Liver (tissue), 9 donors: Measurements from ENCODE around the gene HELLS. TPM values are rescaled to one million over a fixed set of nuclear protein-coding genes. Genes with fewer than 3 reads are reported as not detected.
A peak's percentile ranks its signal among the peaks of the same experiment; 100 is the strongest.
"Not testable (repeated sequence)": the region's sequence is repeated elsewhere in the genome, so short reads cannot be mapped to it uniquely, and the experiment has no call there.

Experiments
- DNase-seq: peaks from one replicate; pipeline ENCODE4 v3.0.0-alpha.2; 2017; ENCODE audit warnings: low spot score
- H3K27ac ChIP-seq, 2 donors: one replicate each; pipeline ENCODE4 v1.7.0; 2013; ENCODE audit warnings: inconsistent platforms in 2 of 2, low read length in 2 of 2, control low read depth in 1 of 2, low read depth in 1 of 2, mild to moderate bottlenecking in 1 of 2
- H3K27me3 ChIP-seq, 4 donors: one replicate each; pipeline versions ENCODE4 v1.6.1 to v1.7.0; 2013; ENCODE audit warnings: low read length in 3 of 4, inconsistent platforms in 1 of 4, mild to moderate bottlenecking in 1 of 4, moderate library complexity in 1 of 4; ENCODE audit not compliant: control insufficient read depth in 4 of 4, insufficient read depth in 4 of 4
- H3K36me3 ChIP-seq, 4 donors: one replicate each; pipeline versions ENCODE4 v1.6.1 to v1.7.0; 2013; ENCODE audit warnings: low read length in 3 of 4, mild to moderate bottlenecking in 3 of 4, low read depth in 1 of 4, moderate library complexity in 1 of 4; ENCODE audit not compliant: control insufficient read depth in 4 of 4, insufficient read depth in 3 of 4
- H3K4me1 ChIP-seq, 4 donors: one replicate each; pipeline versions ENCODE4 v1.6.1 to v1.7.0; 2013; ENCODE audit warnings: low read length in 3 of 4, mild to moderate bottlenecking in 3 of 4, moderate library complexity in 1 of 4; ENCODE audit not compliant: control insufficient read depth in 4 of 4, insufficient read depth in 4 of 4
- H3K4me3 ChIP-seq, 3 donors: one replicate each; pipeline versions ENCODE4 v1.6.1 to v1.7.0; 2013; ENCODE audit warnings: low read length in 3 of 3, control low read depth in 1 of 3, low read depth in 1 of 3, mild to moderate bottlenecking in 1 of 3
- H3K9ac ChIP-seq, 2 donors: one replicate each; pipeline ENCODE4 v1.7.0; 2013; ENCODE audit warnings: low read length in 2 of 2, mild to moderate bottlenecking in 2 of 2, moderate library complexity in 2 of 2, control low read depth in 1 of 2, low read depth in 1 of 2
- H3K9me3 ChIP-seq, 4 donors: one replicate each; pipeline versions ENCODE4 v1.6.1 to v1.7.0; 2013; ENCODE audit warnings: low read length in 3 of 4; ENCODE audit not compliant: control insufficient read depth in 4 of 4
- EGR1 ChIP-seq, 2 donors: IDR thresholded peaks; 2 replicates each; pipeline ENCODE4 v1.6.1; 2016 to 2018; ENCODE audit warnings: antibody characterized with exemption in 2 of 2, low read depth in 2 of 2
- FOXA1 ChIP-seq: IDR thresholded peaks from 2 replicates; pipeline ENCODE4 v1.6.1; 2016; ENCODE audit warnings: antibody characterized with exemption
- FOXA2 ChIP-seq: IDR thresholded peaks from 2 replicates; pipeline ENCODE4 v1.6.1; 2016; ENCODE audit warnings: antibody characterized with exemption
- HNF4A ChIP-seq, 2 donors: conservative IDR thresholded peaks; 2 replicates each; pipeline ENCODE4 v1.6.1; 2016; ENCODE audit warnings: antibody characterized with exemption in 2 of 2, mild to moderate bottlenecking in 2 of 2
- HNF4G ChIP-seq: IDR thresholded peaks from 2 replicates; pipeline ENCODE4 v1.6.1; 2016; ENCODE audit warnings: antibody characterized with exemption
- JUND ChIP-seq, 2 donors: IDR thresholded peaks; 2 replicates each; pipeline ENCODE4 v1.6.1; 2016; ENCODE audit warnings: antibody characterized with exemption in 2 of 2
- NR2F2 ChIP-seq: IDR thresholded peaks from 2 replicates; pipeline ENCODE4 v1.6.1; 2016; ENCODE audit warnings: antibody characterized with exemption
- RAD21 ChIP-seq, 2 donors: IDR thresholded peaks; 2 replicates each; pipeline ENCODE4 v1.6.1; 2016; ENCODE audit warnings: antibody characterized with exemption in 2 of 2, mild to moderate bottlenecking in 2 of 2
- RXRA ChIP-seq, 2 donors: IDR thresholded peaks; 2 replicates each; pipeline ENCODE4 v1.6.1; 2017 to 2018; ENCODE audit warnings: antibody characterized with exemption in 2 of 2, mild to moderate bottlenecking in 1 of 2
- SP1 ChIP-seq: IDR thresholded peaks from 2 replicates; pipeline ENCODE4 v1.6.1; 2018; ENCODE audit warnings: antibody characterized with exemption, mild to moderate bottlenecking
- TAF1 ChIP-seq: conservative IDR thresholded peaks from 2 replicates; pipeline ENCODE4 v1.6.1; 2016; ENCODE audit warnings: antibody characterized with exemption, mild to moderate bottlenecking
- YY1 ChIP-seq: IDR thresholded peaks from 2 replicates; pipeline ENCODE4 v1.6.1; 2016; ENCODE audit warnings: antibody characterized with exemption, mild to moderate bottlenecking
- WGBS: extraction: QIAGEN DNeasy Blood & Tissue Kit; methylation state at CpG from one replicate; pipeline ENCODE4 v1.1.7; 2013; 5-methylcytosine and 5-hydroxymethylcytosine counted together
- polyA plus RNA-seq, 2 donors: library from polyadenylated mRNA; stranded (reverse) in 1 of 2; unstranded in 1 of 2; fragments of 200-250 nt in 1 of 2; fragments of >200 nt in 1 of 2; fragmentation: Nextera tagmentation in 1 of 2; extraction: Ambion mirVana in 1 of 2; gene quantifications; one replicate each; pipeline versions ENCODE4 v1.2.1 to v1.2.3, GENCODE V29; 2013 to 2015
- total RNA-seq, 2 donors: library from RNA; depleted of rRNA; stranded (reverse); fragments of >200 nt; gene quantifications; one replicate each; pipeline ENCODE4 v1.2.3, GENCODE V29; 2014
- TF ChIP-seq, protein P1 (sequence below): fragments of 150-350 bp; IDR thresholded peaks from 2 replicates; pipeline ENCODE4 v1.5.1; 2017; ENCODE audit warnings: improper control_type of control experiment, low read depth, low read length; ENCODE audit not compliant: missing input control
- TF ChIP-seq, protein P2 (sequence below): IDR thresholded peaks from 2 replicates; pipeline ENCODE4 v1.6.1; 2016; ENCODE audit warnings: antibody characterized with exemption, mild to moderate bottlenecking
- TF ChIP-seq, protein P3 (sequence below): IDR thresholded peaks from 2 replicates; pipeline ENCODE4 v1.6.1; 2016; ENCODE audit warnings: antibody characterized with exemption
- TF ChIP-seq, protein P4 (sequence below): IDR thresholded peaks from 2 replicates; pipeline ENCODE4 v1.6.1; 2016; ENCODE audit warnings: antibody characterized with exemption
- donor health status: healthy.
- donor health status: healthy.
- donor health status: healthy.
- donor health status: healthy.
- donor health status: healthy.

The HELLS gene
- total and polyA plus RNA-seq, 4 donors = 1.2 to 56.4 (median 1.8) TPM

- TF ChIP-seq, protein P1, sequence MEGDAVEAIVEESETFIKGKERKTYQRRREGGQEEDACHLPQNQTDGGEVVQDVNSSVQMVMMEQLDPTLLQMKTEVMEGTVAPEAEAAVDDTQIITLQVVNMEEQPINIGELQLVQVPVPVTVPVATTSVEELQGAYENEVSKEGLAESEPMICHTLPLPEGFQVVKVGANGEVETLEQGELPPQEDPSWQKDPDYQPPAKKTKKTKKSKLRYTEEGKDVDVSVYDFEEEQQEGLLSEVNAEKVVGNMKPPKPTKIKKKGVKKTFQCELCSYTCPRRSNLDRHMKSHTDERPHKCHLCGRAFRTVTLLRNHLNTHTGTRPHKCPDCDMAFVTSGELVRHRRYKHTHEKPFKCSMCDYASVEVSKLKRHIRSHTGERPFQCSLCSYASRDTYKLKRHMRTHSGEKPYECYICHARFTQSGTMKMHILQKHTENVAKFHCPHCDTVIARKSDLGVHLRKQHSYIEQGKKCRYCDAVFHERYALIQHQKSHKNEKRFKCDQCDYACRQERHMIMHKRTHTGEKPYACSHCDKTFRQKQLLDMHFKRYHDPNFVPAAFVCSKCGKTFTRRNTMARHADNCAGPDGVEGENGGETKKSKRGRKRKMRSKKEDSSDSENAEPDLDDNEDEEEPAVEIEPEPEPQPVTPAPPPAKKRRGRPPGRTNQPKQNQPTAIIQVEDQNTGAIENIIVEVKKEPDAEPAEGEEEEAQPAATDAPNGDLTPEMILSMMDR = peak; percentile 67
- TF ChIP-seq RAD21 (IDR thresholded peaks at IDR 0.05) = peak; percentile 92
- TF ChIP-seq HNF4G = no peak
Observed at GRCh38 chr10:94630017-94630688, 84.6 kb downstream of the HELLS start (continued).

- Histone ChIP-seq H3K4me3 (no peak overlapping the region), H3K9ac (no peak overlapping the region), H3K36me3 (no peaks in the 10 kb centered on the region), H3K27me3 (no peaks in the 10 kb centered on the region), H3K9me3 (peaks cover 0 to 3% (median 0%) of the 10 kb centered on the region in 4 donors), H3K4me1 (peaks cover 0 to 3% (median 1%) of the 10 kb centered on the region in 4 donors), H3K27ac (no peak overlapping the region)
- no peak for DNase-seq
- WGBS = 78% methylated on average over 3 of the region's 3 CpGs
- no peak for TF ChIP-seq SP1
Observed at GRCh38 chr10:94631077-94631875, 85.7 kb downstream of the HELLS start.

DNA sequence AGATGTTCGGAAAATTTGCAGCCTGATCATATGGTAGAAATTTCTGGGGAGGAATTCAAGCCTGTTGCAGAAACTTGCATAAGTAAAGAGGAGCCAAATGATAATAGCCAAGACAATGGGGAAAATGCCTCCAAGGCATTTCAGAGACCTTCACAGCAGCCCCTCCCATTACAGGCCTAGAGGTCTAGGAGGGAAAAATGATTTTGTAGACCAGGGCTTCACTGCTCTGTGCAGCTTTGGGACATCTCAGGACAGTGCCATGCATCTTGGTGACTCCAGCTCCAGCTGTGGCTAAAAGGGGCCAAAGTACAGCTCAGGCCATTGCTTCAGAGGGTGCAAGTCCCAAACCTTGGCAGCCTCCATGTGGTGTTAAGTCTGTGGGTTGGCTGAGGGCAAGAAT lies 87.4 kb downstream of the HELLS start:
- Histone ChIP-seq H3K4me3 (no peak overlapping the region), H3K4me1 (peaks cover 0 to 3% (median 1%) of the 10 kb centered on the region in 4 donors), H3K27ac (no peak overlapping the region), H3K9me3 (peaks cover 0 to 3% (median 0%) of the 10 kb centered on the region in 4 donors), H3K36me3 (no peaks in the 10 kb centered on the region), H3K27me3 (no peaks in the 10 kb centered on the region), H3K9ac (no peak overlapping the region)
- DNase-seq = no peak
- 99% methylated on average over 1 of the region's 1 CpG for WGBS
- TF ChIP-seq, protein P2, sequence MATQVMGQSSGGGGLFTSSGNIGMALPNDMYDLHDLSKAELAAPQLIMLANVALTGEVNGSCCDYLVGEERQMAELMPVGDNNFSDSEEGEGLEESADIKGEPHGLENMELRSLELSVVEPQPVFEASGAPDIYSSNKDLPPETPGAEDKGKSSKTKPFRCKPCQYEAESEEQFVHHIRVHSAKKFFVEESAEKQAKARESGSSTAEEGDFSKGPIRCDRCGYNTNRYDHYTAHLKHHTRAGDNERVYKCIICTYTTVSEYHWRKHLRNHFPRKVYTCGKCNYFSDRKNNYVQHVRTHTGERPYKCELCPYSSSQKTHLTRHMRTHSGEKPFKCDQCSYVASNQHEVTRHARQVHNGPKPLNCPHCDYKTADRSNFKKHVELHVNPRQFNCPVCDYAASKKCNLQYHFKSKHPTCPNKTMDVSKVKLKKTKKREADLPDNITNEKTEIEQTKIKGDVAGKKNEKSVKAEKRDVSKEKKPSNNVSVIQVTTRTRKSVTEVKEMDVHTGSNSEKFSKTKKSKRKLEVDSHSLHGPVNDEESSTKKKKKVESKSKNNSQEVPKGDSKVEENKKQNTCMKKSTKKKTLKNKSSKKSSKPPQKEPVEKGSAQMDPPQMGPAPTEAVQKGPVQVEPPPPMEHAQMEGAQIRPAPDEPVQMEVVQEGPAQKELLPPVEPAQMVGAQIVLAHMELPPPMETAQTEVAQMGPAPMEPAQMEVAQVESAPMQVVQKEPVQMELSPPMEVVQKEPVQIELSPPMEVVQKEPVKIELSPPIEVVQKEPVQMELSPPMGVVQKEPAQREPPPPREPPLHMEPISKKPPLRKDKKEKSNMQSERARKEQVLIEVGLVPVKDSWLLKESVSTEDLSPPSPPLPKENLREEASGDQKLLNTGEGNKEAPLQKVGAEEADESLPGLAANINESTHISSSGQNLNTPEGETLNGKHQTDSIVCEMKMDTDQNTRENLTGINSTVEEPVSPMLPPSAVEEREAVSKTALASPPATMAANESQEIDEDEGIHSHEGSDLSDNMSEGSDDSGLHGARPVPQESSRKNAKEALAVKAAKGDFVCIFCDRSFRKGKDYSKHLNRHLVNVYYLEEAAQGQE = no peak
- no peak for TF ChIP-seq JUND (IDR thresholded peaks at IDR 0.05)
- TF ChIP-seq FOXA1 = no peak
- TF ChIP-seq, protein P3, sequence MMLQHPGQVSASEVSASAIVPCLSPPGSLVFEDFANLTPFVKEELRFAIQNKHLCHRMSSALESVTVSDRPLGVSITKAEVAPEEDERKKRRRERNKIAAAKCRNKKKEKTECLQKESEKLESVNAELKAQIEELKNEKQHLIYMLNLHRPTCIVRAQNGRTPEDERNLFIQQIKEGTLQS = no peak
- no peak for TF ChIP-seq RXRA (IDR thresholded peaks at IDR 0.05)
- TF ChIP-seq TAF1 = no peak
- TF ChIP-seq, protein P4, sequence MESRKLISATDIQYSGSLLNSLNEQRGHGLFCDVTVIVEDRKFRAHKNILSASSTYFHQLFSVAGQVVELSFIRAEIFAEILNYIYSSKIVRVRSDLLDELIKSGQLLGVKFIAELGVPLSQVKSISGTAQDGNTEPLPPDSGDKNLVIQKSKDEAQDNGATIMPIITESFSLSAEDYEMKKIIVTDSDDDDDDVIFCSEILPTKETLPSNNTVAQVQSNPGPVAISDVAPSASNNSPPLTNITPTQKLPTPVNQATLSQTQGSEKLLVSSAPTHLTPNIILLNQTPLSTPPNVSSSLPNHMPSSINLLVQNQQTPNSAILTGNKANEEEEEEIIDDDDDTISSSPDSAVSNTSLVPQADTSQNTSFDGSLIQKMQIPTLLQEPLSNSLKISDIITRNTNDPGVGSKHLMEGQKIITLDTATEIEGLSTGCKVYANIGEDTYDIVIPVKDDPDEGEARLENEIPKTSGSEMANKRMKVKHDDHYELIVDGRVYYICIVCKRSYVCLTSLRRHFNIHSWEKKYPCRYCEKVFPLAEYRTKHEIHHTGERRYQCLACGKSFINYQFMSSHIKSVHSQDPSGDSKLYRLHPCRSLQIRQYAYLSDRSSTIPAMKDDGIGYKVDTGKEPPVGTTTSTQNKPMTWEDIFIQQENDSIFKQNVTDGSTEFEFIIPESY = no peak
- TF ChIP-seq HNF4A (conservative IDR thresholded peaks at IDR 0.05) = no peak
- TF ChIP-seq SP1 = no peak
- TF ChIP-seq HNF4G = no peak
- TF ChIP-seq RAD21 (IDR thresholded peaks at IDR 0.05) = no peak
- no peak for TF ChIP-seq NR2F2
- no peak for TF ChIP-seq EGR1 (IDR thresholded peaks at IDR 0.05; ENCODE audit: low read depth in 2 of 2)
- no peak for TF ChIP-seq FOXA2
- no peak for TF ChIP-seq YY1

- not testable (repeated sequence) for H3K27ac ChIP-seq, H3K9ac ChIP-seq, DNase-seq, H3K27me3 ChIP-seq, H3K4me1 ChIP-seq, H3K36me3 ChIP-seq, H3K4me3 ChIP-seq
- 96% methylated on average over 4 of the region's 4 CpGs for WGBS
- peaks cover 0 to 14% (median 2%) of the 10 kb centered on the region in 4 donors for H3K9me3 ChIP-seq
Observed at GRCh38 chr10:94638097-94638496, 92.5 kb downstream of the HELLS start.
